Lung microvascular endothelial cell (primary cell): ENCODE results near the gene WWOX. TPM values are rescaled to one million over a fixed set of nuclear protein-coding genes. Genes with fewer than 3 reads are reported as not detected.

Experiments
- DNase-seq, 2 donors: peaks; one replicate each; pipeline versions ENCODE4 v3.0.0 to v3.0.0-alpha.2; 2010; ENCODE audit warnings: low read depth in 2 of 2
- total RNA-seq: library from RNA; depleted of rRNA; stranded (reverse); fragments of >200 nt; gene quantifications from 2 replicates; pipeline ENCODE4 v1.2.1, GENCODE V29; 2014

WWOX gene
- total RNA-seq, 1 donor from 2014 or later: 8.7 TPM

GRCh38 chr16:78294538-78295225 lies 195.2 kb downstream of the WWOX start:
- DNase-seq: no peak

GRCh38 chr16:78297066-78297666 lies 197.7 kb downstream of the WWOX start:
- no peak for DNase-seq

GRCh38 chr16:78298986-78299385 lies 199.5 kb downstream of the WWOX start:
- DNase-seq: no peak

- DNase-seq: no peak
Measured at GRCh38 chr16:78300469-78300868, 201.0 kb downstream of the WWOX start.

- DNase-seq: no peak
Measured at GRCh38 chr16:78303946-78304345, 204.5 kb downstream of the WWOX start.

GRCh38 chr16:78306361-78306760 lies 206.9 kb downstream of the WWOX start:
- no peak for DNase-seq

- DNase-seq: no peak
Measured at GRCh38 chr16:78307824-78308528, 208.5 kb downstream of the WWOX start.

- DNase-seq: no peak
Measured at GRCh38 chr16:78309763-78310162, 210.3 kb downstream of the WWOX start.

GRCh38 chr16:78310196-78310595 lies 210.7 kb downstream of the WWOX start:
- DNase-seq: no peak

GRCh38 chr16:78310990-78311561 lies 211.6 kb downstream of the WWOX start:
- no peak for DNase-seq

GRCh38 chr16:78311831-78312230 lies 212.4 kb downstream of the WWOX start:
- no peak for DNase-seq

GRCh38 chr16:78317564-78318240 lies 218.2 kb downstream of the WWOX start:
- DNase-seq: peak in 1 of 2 donors; percentile 5

- no peak for DNase-seq
Measured at GRCh38 chr16:78321620-78322360, 222.3 kb downstream of the WWOX start.

GRCh38 chr16:78323315-78323714 lies 223.9 kb downstream of the WWOX start:
- no peak for DNase-seq

- no peak for DNase-seq
Measured at GRCh38 chr16:78324649-78325285, 225.3 kb downstream of the WWOX start.

GRCh38 chr16:78325468-78326352 lies 226.3 kb downstream of the WWOX start:
- no peak for DNase-seq

- DNase-seq: no peak
Measured at GRCh38 chr16:78326731-78327130, 227.3 kb downstream of the WWOX start.

GRCh38 chr16:78331731-78332130 lies 232.3 kb downstream of the WWOX start:
- no peak for DNase-seq

- DNase-seq: no peak
Measured at GRCh38 chr16:78333808-78334207, 234.4 kb downstream of the WWOX start.

GRCh38 chr16:78340590-78340989 lies 241.1 kb downstream of the WWOX start:
- DNase-seq: no peak
